Measurements from ENCODE around the gene MALL. TPM values are rescaled to one million over a fixed set of nuclear protein-coding genes. Genes with fewer than 3 reads are reported as not detected.
"Not testable (repeated sequence)": the region's sequence is repeated elsewhere in the genome, so short reads cannot be mapped to it uniquely, and the experiment has no call there.

Gene MALL
- total and polyA plus RNA-seq, 10 of the 15 experiments (the other 5 are each of a cell fraction or from before 2014, with no cell fraction given): 0.26 TPM; not detected in 9

GRCh38 chr2:110068153-110068552, 47.5 kb downstream of the MALL start:
- H3K27ac ChIP-seq (ENCODE audit: control insufficient read depth, insufficient read depth); FAIRE-seq; H3K9ac ChIP-seq (ENCODE audit: control insufficient read depth, insufficient read depth, low read length); H3K9me3 ChIP-seq (replicated peaks; ENCODE audit: control insufficient read depth, insufficient read depth, low read length); H3K4me2 ChIP-seq (ENCODE audit: control insufficient read depth, insufficient read depth); in situ Hi-C loops (cut with MboI); H2AFZ ChIP-seq (ENCODE audit: control insufficient read depth, low read depth, low read length); H4K20me1 ChIP-seq (ENCODE audit: control insufficient read depth, insufficient read depth); H3K27me3 ChIP-seq (replicated peaks in 1 of 2; ENCODE audit: control insufficient read depth in 2 of 2, insufficient read depth in 2 of 2, low read length in 1 of 2); H3K4me1 ChIP-seq (ENCODE audit: control insufficient read depth, insufficient read depth, low read length); SMC1A ChIA-PET (ENCODE audit: uncharacterized antibody, unreplicated experiment); H3K79me2 ChIP-seq (ENCODE audit: control insufficient read depth, insufficient read depth, low read length); DNase-seq (ENCODE audit: low read depth, low spot score); CTCF ChIA-PET; ATAC-seq; POLR2A ChIA-PET; H3K36me3 ChIP-seq (ENCODE audit: control insufficient read depth in 2 of 2, insufficient read depth in 2 of 2, low read length in 1 of 2); BruUV-seq (replicated peaks); intact Hi-C loops (cut with micrococcal nuclease; ENCODE audit: unreplicated experiment); RAD21 ChIA-PET (ENCODE audit: unreplicated experiment); H3K4me3 ChIP-seq: not testable (repeated sequence)
- WGBS (ENCODE audit: insufficient coverage, insufficient replicate concordance, low lambda C conversion rate, missing lambda C conversion rate): 24% methylated on average over 3 of the region's 3 CpGs

DNA sequence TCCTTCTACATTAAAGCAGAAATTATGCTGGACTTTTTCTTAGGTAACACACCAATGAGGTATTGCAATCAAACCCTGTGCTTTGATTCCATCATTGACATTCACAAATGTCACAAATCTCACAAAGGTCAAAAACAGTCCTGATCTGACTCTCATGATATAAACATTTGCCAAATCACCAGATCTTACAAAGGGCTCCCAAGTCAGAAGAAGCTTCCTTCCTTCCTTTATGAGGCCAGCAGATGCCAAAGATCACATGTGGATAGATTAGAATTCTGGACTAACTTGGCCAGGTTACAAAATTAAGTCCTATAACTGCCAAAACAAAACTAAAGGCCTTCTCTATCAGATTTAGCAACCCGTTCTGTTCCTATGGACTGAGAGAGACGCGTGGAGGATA, 53.3 kb downstream of the MALL start:
- H3K9ac ChIP-seq (ENCODE audit: control insufficient read depth, insufficient read depth, low read length); ATAC-seq; BruUV-seq (replicated peaks); H4K20me1 ChIP-seq (ENCODE audit: control insufficient read depth, insufficient read depth); H3K27ac ChIP-seq (ENCODE audit: control insufficient read depth, insufficient read depth); H3K27me3 ChIP-seq (replicated peaks in 1 of 2; ENCODE audit: control insufficient read depth in 2 of 2, insufficient read depth in 2 of 2, low read length in 1 of 2); DNase-seq (ENCODE audit: low read depth, low spot score); in situ Hi-C loops (cut with MboI); RAD21 ChIA-PET (ENCODE audit: unreplicated experiment); H3K9me3 ChIP-seq (replicated peaks; ENCODE audit: control insufficient read depth, insufficient read depth, low read length); H3K4me3 ChIP-seq; H3K36me3 ChIP-seq (ENCODE audit: control insufficient read depth in 2 of 2, insufficient read depth in 2 of 2, low read length in 1 of 2); H3K4me2 ChIP-seq (ENCODE audit: control insufficient read depth, insufficient read depth); H2AFZ ChIP-seq (ENCODE audit: control insufficient read depth, low read depth, low read length); SMC1A ChIA-PET (ENCODE audit: uncharacterized antibody, unreplicated experiment); H3K4me1 ChIP-seq (ENCODE audit: control insufficient read depth, insufficient read depth, low read length); intact Hi-C loops (cut with micrococcal nuclease; ENCODE audit: unreplicated experiment); H3K79me2 ChIP-seq (ENCODE audit: control insufficient read depth, insufficient read depth, low read length); POLR2A ChIA-PET; FAIRE-seq; CTCF ChIA-PET: not testable (repeated sequence)
- WGBS (ENCODE audit: insufficient coverage, insufficient replicate concordance, low lambda C conversion rate, missing lambda C conversion rate): no CpG with 5 or more reads among the region's 3 CpGs

DNA sequence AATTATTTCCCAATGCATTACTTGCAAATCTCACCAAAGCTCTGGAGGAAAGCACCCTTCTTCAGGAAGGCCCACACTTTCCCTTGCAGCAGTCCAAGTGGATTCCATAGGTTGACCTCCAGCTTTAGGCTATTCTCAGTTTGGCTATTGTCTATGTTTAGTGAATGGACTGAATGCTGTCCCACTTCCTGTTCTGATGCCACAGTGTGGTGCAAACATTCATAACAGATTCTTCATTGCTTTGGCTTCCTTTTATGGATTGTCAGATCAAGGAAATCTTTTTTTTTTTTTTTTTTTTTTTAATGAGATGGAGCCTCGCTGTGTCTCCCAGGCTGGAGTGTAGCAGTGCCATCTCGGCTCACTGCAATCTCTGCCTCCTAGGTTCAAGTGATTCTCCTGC, 55.1 kb downstream of the MALL start:
- ATAC-seq; H3K9me3 ChIP-seq (replicated peaks; ENCODE audit: control insufficient read depth, insufficient read depth, low read length); H3K4me1 ChIP-seq (ENCODE audit: control insufficient read depth, insufficient read depth, low read length); H3K4me3 ChIP-seq; H2AFZ ChIP-seq (ENCODE audit: control insufficient read depth, low read depth, low read length); H3K79me2 ChIP-seq (ENCODE audit: control insufficient read depth, insufficient read depth, low read length); H3K36me3 ChIP-seq (ENCODE audit: control insufficient read depth in 2 of 2, insufficient read depth in 2 of 2, low read length in 1 of 2); BruUV-seq (replicated peaks); intact Hi-C loops (cut with micrococcal nuclease; ENCODE audit: unreplicated experiment); H3K4me2 ChIP-seq (ENCODE audit: control insufficient read depth, insufficient read depth); POLR2A ChIA-PET; H4K20me1 ChIP-seq (ENCODE audit: control insufficient read depth, insufficient read depth); in situ Hi-C loops (cut with MboI); CTCF ChIA-PET; SMC1A ChIA-PET (ENCODE audit: uncharacterized antibody, unreplicated experiment); H3K27ac ChIP-seq (ENCODE audit: control insufficient read depth, insufficient read depth); RAD21 ChIA-PET (ENCODE audit: unreplicated experiment); FAIRE-seq; DNase-seq (ENCODE audit: low read depth, low spot score); H3K27me3 ChIP-seq (replicated peaks in 1 of 2; ENCODE audit: control insufficient read depth in 2 of 2, insufficient read depth in 2 of 2, low read length in 1 of 2); H3K9ac ChIP-seq (ENCODE audit: control insufficient read depth, insufficient read depth, low read length): not testable (repeated sequence)
- no CpG with 5 or more reads among the region's 2 CpGs for WGBS (ENCODE audit: insufficient coverage, insufficient replicate concordance, low lambda C conversion rate, missing lambda C conversion rate)

GRCh38 chr2:110059694-110060358, 55.8 kb downstream of the MALL start:
- BruUV-seq (replicated peaks); POLR2A ChIA-PET; CTCF ChIA-PET; H3K9me3 ChIP-seq (replicated peaks; ENCODE audit: control insufficient read depth, insufficient read depth, low read length); intact Hi-C loops (cut with micrococcal nuclease; ENCODE audit: unreplicated experiment); in situ Hi-C loops (cut with MboI); DNase-seq (ENCODE audit: low read depth, low spot score); ATAC-seq; H3K27ac ChIP-seq (ENCODE audit: control insufficient read depth, insufficient read depth); H4K20me1 ChIP-seq (ENCODE audit: control insufficient read depth, insufficient read depth); FAIRE-seq; H3K36me3 ChIP-seq (ENCODE audit: control insufficient read depth in 2 of 2, insufficient read depth in 2 of 2, low read length in 1 of 2); SMC1A ChIA-PET (ENCODE audit: uncharacterized antibody, unreplicated experiment); H2AFZ ChIP-seq (ENCODE audit: control insufficient read depth, low read depth, low read length); H3K9ac ChIP-seq (ENCODE audit: control insufficient read depth, insufficient read depth, low read length); H3K79me2 ChIP-seq (ENCODE audit: control insufficient read depth, insufficient read depth, low read length); H3K4me2 ChIP-seq (ENCODE audit: control insufficient read depth, insufficient read depth); H3K4me1 ChIP-seq (ENCODE audit: control insufficient read depth, insufficient read depth, low read length); H3K27me3 ChIP-seq (replicated peaks in 1 of 2; ENCODE audit: control insufficient read depth in 2 of 2, insufficient read depth in 2 of 2, low read length in 1 of 2); H3K4me3 ChIP-seq; RAD21 ChIA-PET (ENCODE audit: unreplicated experiment): not testable (repeated sequence)
- no CpG with 5 or more reads among the region's 1 CpG for WGBS (ENCODE audit: insufficient coverage, insufficient replicate concordance, low lambda C conversion rate, missing lambda C conversion rate)
